Measurements from ENCODE around the gene STKLD1.
"Not testable (repeated sequence)": the region's sequence is repeated elsewhere in the genome, so short reads cannot be mapped to it uniquely, and the experiment has no call there.

The STKLD1 gene

DNA sequence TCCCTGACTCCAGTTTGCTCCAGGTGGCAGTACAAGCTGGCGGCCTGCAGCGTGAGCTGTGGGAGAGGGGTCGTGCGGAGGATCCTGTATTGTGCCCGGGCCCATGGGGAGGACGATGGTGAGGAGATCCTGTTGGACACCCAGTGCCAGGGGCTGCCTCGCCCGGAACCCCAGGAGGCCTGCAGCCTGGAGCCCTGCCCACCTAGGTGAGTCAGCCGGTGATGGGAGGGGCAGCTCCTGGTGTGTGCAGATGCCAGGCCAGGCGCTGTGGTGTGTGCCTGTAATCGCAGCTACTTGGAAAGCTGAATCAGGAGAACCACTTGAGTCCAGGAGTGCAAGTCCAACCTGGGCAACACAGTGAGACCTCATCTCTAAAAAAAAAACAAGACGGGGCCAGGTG, 73.6 kb downstream of the STKLD1 start:
- DNase-seq = peak; percentile 3

DNA sequence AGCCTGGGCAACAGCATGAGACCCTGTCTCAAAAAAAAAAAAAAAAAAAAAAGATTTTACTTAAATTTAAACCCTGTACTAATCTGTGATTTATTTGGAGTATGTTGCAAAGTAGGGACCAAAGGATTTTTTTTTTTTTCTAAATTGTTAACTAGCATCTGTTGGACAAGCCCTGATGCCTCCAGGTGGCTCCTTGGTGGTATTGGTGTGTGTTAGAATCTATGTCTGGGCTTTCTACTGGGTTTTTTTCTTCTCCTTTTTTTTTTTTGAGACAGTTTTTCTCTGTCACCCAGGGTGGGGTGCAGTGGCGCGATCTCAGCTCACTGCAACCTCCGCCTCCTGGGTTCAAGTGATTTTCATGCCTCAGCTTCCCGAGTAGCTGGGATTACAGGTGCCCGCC, 75.7 kb downstream of the STKLD1 start:
- not testable (repeated sequence) for DNase-seq

DNA sequence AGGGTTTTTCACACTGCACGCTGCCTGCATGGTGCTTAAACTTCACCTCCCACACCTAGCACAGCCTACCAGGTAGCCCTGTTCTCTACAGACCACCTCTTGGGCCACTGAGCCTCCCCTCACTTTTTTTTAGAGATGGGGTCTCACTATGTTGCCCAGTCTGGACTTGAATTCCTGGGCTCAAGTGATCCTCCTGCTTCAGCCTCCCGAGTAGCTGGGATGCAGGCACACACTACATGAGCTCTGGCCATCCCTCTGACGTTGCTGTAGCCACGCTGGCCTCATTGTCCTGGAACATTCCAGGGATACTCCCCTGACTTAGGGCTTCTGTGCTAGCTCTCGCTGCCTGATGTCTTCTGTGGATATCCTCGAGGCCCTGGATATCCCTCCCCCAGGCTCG, 76.4 kb downstream of the STKLD1 start:
- no peak for DNase-seq

DNA sequence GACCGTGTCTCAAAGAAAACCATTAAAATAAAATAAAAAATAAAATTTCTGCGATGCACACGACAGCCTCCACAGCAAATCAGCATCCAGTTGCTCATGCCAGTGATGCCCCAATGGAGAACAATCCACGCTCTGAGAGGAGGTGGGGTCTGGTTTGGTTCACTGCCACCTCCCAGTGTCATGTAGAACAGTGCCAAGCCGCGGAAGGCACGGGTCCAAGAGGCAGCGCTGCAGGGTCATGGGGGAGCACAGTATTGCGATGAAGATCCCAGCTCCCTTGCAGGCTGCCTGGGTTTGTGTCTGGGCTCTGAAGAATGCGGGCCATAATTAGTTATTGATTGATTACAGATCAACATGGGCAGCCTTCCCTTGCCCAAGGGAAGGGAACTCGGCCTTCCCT, 77.5 kb downstream of the STKLD1 start:
- no peak for DNase-seq

DNA sequence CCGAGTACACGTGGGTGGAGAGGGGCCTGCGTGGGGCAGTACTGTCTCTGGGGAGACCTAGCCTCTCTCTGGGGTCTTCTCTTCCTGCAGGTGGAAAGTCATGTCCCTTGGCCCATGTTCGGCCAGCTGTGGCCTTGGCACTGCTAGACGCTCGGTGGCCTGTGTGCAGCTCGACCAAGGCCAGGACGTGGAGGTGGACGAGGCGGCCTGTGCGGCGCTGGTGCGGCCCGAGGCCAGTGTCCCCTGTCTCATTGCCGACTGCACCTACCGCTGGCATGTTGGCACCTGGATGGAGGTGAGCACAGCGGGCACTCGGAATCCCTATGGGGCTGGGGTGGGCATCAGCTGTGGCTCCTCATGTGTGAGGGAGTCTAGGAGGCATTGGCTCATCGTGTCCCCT, 78.2 kb downstream of the STKLD1 start:
- no peak for DNase-seq

DNA sequence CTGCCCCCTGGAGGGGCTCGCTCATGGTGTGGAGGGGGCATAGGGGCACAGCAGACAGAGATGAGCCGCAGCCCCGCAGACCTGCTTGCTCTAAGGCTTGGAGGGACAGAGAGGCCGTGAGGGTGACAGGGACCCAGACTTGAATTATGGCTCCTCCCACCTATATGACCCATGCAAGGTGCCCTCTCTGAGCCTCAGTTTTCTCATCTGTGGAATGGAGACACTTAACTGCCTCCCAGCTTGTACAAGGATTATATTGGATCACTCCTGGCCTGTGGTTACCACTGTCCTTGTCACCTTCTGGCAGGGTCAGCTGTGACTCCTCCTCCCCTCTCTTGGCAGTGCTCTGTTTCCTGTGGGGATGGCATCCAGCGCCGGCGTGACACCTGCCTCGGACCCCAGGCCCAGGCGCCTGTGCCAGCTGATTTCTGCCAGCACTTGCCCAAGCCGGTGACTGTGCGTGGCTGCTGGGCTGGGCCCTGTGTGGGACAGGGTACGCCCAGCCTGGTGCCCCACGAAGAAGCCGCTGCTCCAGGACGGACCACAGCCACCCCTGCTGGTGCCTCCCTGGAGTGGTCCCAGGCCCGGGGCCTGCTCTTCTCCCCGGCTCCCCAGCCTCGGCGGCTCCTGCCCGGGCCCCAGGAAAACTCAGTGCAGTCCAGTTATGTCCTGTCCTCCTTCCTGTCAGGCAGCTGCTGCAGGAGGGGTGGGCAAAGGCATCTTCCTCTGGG, 78.9 kb downstream of the STKLD1 start:
- DNase-seq = no peak
